GM21529 (cell line): ENCODE data around the gene TRMU.

Source experiments
- ATAC-seq: cut with Tn5 transposase; IDR thresholded peaks from one replicate; pipeline ENCODE4 v1.9.1; 2021; ENCODE audit not compliant: unreplicated experiment

Gene TRMU

GRCh38 chr22:46406791-46407190 lies 71.3 kb downstream of the TRMU start:
- no peak for ATAC-seq
